NB4 (cell line): ENCODE measurements around the gene TTC29.

Source experiments
- MYC ChIP-seq: IDR thresholded peaks from 2 replicates; pipeline ENCODE4 v1.6.1; 2011; ENCODE audit warnings: low read depth, low read length
- POLR2A ChIP-seq: IDR thresholded peaks from 2 replicates; pipeline ENCODE4 v1.6.1; 2011; ENCODE audit warnings: mild to moderate bottlenecking; ENCODE audit not compliant: insufficient read length; ENCODE audit errors: extremely low read depth
- TF ChIP-seq, protein P1 (sequence below): IDR thresholded peaks from 2 replicates; pipeline ENCODE4 v1.6.1; 2011; ENCODE audit warnings: low read depth, low read length
- TF ChIP-seq, protein P2 (sequence below): IDR thresholded peaks from one replicate; pipeline ENCODE4 v1.5.1; 2012; ENCODE audit warnings: low read depth, low read length

DNA sequence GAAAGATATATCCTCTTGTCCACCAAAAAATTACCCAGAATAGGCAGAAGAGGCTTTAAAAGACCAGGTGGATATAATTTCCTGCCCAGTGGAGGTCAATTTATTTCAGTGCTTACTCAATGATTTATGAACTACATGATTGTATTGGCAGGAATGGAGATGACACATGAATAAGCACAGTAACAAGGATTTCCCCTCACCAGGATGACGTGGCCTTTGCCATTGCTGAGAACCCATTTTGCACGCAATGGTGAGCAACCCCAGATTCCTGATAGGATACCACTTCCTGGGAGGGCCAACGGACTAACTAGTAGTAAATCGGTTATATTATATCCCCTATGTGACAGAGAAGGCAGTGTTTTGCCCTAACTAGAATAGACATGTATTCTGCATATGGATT lies 11.6 kb upstream of the TTC29 start:
- TF ChIP-seq, protein P1, sequence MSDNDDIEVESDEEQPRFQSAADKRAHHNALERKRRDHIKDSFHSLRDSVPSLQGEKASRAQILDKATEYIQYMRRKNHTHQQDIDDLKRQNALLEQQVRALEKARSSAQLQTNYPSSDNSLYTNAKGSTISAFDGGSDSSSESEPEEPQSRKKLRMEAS = no peak
- TF ChIP-seq, protein P2, sequence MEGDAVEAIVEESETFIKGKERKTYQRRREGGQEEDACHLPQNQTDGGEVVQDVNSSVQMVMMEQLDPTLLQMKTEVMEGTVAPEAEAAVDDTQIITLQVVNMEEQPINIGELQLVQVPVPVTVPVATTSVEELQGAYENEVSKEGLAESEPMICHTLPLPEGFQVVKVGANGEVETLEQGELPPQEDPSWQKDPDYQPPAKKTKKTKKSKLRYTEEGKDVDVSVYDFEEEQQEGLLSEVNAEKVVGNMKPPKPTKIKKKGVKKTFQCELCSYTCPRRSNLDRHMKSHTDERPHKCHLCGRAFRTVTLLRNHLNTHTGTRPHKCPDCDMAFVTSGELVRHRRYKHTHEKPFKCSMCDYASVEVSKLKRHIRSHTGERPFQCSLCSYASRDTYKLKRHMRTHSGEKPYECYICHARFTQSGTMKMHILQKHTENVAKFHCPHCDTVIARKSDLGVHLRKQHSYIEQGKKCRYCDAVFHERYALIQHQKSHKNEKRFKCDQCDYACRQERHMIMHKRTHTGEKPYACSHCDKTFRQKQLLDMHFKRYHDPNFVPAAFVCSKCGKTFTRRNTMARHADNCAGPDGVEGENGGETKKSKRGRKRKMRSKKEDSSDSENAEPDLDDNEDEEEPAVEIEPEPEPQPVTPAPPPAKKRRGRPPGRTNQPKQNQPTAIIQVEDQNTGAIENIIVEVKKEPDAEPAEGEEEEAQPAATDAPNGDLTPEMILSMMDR = no peak
- TF ChIP-seq POLR2A = no peak
- TF ChIP-seq MYC = no peak
